ENCODE results near the gene ERG28. TPM values are rescaled to one million over a fixed set of nuclear protein-coding genes. Genes with fewer than 3 reads are reported as not detected.

The ERG28 gene
- total and polyA plus RNA-seq, 2 of the 13 experiments (the other 11 are each of a cell fraction or from before 2014, with no cell fraction given) = 27.3 to 32.3 TPM

DNA sequence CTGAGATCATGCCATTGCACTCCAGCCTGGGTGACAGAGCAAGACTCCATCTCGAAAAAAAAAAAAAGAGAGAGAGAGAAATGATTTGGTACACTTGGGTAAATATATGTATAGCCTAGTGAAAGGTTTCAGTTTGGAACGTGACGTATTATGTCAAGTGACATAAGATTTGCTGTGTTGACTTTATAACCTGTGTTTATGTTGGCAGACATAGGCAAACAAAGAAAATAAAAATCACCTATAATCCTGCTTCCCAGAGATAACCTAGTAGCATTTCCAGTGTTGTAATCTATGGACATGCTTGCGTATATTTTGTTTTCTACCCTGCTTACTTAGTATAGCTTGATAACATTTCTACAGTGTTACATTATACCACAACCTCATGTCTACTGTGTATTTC lies 16.7 kb downstream of the ERG28 start (continued):
- TF ChIP-seq ZNF724P (CRISPR knock-in tag; IDR thresholded peaks at IDR 0.05; ENCODE audit: borderline replicate concordance) = no peak
- TF ChIP-seq ZNF224 (CRISPR knock-in tag; IDR thresholded peaks at IDR 0.05) = no peak
- TF ChIP-seq CHCHD3 (CRISPR knock-in tag; IDR thresholded peaks at IDR 0.05) = no peak
- no peak for TF ChIP-seq RFX1 (IDR thresholded peaks at IDR 0.05)
- no peak for TF ChIP-seq ARID2 (CRISPR knock-in tag; IDR thresholded peaks at IDR 0.05; ENCODE audit: borderline replicate concordance)
- peak; percentile 56; the same call in 1 of the 2 replicates for TF ChIP-seq ISL2 (CRISPR knock-in tag; IDR thresholded peaks at IDR 0.05)
- TF ChIP-seq ZBTB10 (CRISPR knock-in tag; IDR thresholded peaks at IDR 0.05; ENCODE audit: borderline replicate concordance) = no peak
- TF ChIP-seq ZNF749 (CRISPR knock-in tag; IDR thresholded peaks at IDR 0.05; ENCODE audit: borderline replicate concordance) = no peak
- TF ChIP-seq ZNF607 (CRISPR knock-in tag; IDR thresholded peaks at IDR 0.05; ENCODE audit: borderline replicate concordance) = no peak
- TF ChIP-seq ZNF24 (IDR thresholded peaks at IDR 0.05) = no peak
- no peak for TF ChIP-seq CCDC6 (CRISPR knock-in tag; IDR thresholded peaks at IDR 0.05)
- no peak for TF ChIP-seq ZFP36L1 (CRISPR knock-in tag; IDR thresholded peaks at IDR 0.05)
- no peak for TF ChIP-seq ATRX (CRISPR knock-in tag; IDR thresholded peaks at IDR 0.05; ENCODE audit: borderline replicate concordance)
- TF ChIP-seq, protein P1, sequence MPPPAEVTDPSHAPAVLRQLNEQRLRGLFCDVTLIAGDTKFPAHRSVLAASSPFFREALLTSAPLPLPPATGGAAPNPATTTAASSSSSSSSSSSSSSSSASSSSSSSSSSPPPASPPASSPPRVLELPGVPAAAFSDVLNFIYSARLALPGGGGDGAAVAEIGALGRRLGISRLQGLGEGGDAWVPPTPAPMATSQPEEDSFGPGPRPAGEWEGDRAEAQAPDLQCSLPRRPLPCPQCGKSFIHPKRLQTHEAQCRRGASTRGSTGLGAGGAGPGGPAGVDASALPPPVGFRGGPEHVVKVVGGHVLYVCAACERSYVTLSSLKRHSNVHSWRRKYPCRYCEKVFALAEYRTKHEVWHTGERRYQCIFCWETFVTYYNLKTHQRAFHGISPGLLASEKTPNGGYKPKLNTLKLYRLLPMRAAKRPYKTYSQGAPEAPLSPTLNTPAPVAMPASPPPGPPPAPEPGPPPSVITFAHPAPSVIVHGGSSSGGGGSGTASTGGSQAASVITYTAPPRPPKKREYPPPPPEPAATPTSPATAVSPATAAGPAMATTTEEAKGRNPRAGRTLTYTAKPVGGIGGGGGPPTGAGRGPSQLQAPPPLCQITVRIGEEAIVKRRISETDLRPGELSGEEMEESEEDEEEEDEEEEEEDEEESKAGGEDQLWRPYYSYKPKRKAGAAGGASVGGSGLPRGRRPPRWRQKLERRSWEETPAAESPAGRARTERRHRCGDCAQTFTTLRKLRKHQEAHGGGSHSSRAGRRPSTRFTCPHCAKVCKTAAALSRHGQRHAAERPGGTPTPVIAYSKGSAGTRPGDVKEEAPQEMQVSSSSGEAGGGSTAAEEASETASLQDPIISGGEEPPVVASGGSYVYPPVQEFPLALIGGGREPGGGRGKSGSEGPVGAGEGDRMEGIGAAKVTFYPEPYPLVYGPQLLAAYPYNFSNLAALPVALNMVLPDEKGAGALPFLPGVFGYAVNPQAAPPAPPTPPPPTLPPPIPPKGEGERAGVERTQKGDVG (CRISPR knock-in tag; IDR thresholded peaks at IDR 0.05; ENCODE audit: borderline replicate concordance) = no peak

Data from HepG2 (cell line).